Measurements from ENCODE around the gene KMO. TPM values are rescaled to one million over a fixed set of nuclear protein-coding genes. Genes with fewer than 3 reads are reported as not detected.

Gene KMO
- total RNA-seq, 4 donors from 2014 or later, result under 0.01 to 2.5 TPM; not detected in 2

DNA sequence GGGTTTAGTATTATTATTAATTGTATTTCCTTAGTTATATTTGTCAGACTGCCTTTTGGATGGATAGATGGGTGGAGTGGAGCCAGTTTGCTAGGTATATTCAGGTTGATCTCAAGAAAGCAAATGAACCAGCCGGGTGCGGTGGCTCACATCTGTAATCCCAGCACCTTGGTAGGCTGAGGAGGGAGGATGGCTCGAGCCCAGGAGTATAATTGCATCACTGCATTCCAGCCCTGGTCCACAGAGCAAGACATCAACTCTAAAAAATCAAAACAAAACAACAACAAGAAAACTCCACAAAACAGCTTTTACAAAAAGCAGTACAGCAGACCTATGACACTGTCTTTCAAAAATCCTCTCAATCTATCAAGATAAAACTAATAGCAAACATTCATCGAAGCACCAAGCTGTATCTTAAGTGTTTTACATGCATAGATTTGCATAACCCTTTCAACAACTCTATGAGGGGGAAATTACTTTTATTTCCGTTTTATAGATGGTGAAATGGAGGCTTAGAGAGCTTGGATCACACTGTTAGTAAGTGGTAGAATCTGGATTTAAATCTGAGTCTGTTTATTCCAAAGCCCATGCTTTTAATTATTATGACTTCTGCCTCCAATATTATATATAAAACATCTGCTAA is 25.5 kb downstream of the KMO start:
- TF ChIP-seq, protein P1, sequence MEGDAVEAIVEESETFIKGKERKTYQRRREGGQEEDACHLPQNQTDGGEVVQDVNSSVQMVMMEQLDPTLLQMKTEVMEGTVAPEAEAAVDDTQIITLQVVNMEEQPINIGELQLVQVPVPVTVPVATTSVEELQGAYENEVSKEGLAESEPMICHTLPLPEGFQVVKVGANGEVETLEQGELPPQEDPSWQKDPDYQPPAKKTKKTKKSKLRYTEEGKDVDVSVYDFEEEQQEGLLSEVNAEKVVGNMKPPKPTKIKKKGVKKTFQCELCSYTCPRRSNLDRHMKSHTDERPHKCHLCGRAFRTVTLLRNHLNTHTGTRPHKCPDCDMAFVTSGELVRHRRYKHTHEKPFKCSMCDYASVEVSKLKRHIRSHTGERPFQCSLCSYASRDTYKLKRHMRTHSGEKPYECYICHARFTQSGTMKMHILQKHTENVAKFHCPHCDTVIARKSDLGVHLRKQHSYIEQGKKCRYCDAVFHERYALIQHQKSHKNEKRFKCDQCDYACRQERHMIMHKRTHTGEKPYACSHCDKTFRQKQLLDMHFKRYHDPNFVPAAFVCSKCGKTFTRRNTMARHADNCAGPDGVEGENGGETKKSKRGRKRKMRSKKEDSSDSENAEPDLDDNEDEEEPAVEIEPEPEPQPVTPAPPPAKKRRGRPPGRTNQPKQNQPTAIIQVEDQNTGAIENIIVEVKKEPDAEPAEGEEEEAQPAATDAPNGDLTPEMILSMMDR (IDR thresholded peaks at IDR 0.05), result no peak
- TF ChIP-seq POLR2AphosphoS5 (IDR thresholded peaks at IDR 0.05) (no peak), EP300 (IDR thresholded peaks at IDR 0.05; ENCODE audit: low read depth) (no peak)
- in situ Hi-C loops (cut with MboI; ENCODE audit: low pct_ligation_motif_present in 1 of 4, low pct_unique_long_range_greater_than_20kb in 1 of 4, low sequenced_read_pairs in 3 of 4), result no loop called here
- Histone ChIP-seq H3K27me3 (no peaks in the 10 kb centered on the region), H3K4me1 (no peaks in the 10 kb centered on the region), H3K27ac (no peak overlapping the region), H3K9me3 (no peaks in the 10 kb centered on the region), H3K4me3 (no peak overlapping the region), H3K36me3 (no peaks in the 10 kb centered on the region)
- intact Hi-C loops (cut with DNase I; ENCODE audit: low total_unique reads), result no loop called here
- no peak for DNase-seq
- WGBS, 2 donors (ENCODE audit: low coverage in 1 of 2), result 76 to 86% methylated on average over 2 to 5 of the region's 5 CpGs

DNA sequence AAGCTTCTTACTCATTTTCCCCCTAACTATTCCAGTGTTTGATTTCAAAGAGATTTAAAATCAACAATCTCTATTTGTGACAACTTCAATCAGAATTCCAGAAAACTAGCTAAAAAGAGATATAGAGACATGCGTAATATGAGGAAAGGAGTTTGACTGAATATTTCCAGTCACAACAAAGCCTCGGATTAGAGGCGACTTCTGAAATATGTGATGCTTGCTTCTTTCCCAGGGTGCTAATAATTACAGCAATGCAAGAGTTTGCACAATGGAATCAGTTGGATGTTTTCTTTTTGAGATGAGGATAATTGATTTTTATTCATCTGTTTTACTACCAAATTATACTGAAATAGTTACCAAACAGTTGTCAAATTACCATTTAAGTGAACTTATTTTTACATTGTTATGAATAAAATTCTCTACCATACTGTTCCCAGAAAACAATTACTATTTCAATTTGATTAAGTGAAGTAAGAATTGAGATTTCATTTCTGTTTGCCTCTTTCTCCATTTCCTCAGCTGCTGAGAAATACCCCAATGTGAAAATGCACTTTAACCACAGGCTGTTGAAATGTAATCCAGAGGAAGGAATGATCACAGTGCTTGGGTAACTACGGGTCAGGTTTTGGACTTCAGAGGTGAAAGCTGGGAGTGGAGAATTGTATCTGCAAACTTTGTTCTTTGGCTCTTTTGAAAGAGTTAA is 28.1 kb downstream of the KMO start:
- intact Hi-C loops (cut with DNase I; ENCODE audit: low total_unique reads), result no loop called here
- in situ Hi-C loops (cut with MboI; ENCODE audit: low pct_ligation_motif_present in 1 of 4, low pct_unique_long_range_greater_than_20kb in 1 of 4, low sequenced_read_pairs in 3 of 4), result no loop called here
- H3K4me3 ChIP-seq, result no peak overlapping the region
- no peak overlapping the region for H3K27ac ChIP-seq
- no peaks in the 10 kb centered on the region for H3K9me3 ChIP-seq
- no peaks in the 10 kb centered on the region for H3K4me1 ChIP-seq
- TF ChIP-seq, protein P1 (IDR thresholded peaks at IDR 0.05), result no peak
- no peak for TF ChIP-seq POLR2A (IDR thresholded peaks at IDR 0.05)
- no peak for TF ChIP-seq POLR2AphosphoS5 (IDR thresholded peaks at IDR 0.05)
- no peak for TF ChIP-seq EP300 (IDR thresholded peaks at IDR 0.05; ENCODE audit: low read depth)
- 80 to 89% methylated on average over 4 of the region's 4 CpGs for WGBS, 2 donors (ENCODE audit: low coverage in 1 of 2)
- no peaks in the 10 kb centered on the region for H3K36me3 ChIP-seq
- no peak for DNase-seq
- no peaks in the 10 kb centered on the region for H3K27me3 ChIP-seq

DNA sequence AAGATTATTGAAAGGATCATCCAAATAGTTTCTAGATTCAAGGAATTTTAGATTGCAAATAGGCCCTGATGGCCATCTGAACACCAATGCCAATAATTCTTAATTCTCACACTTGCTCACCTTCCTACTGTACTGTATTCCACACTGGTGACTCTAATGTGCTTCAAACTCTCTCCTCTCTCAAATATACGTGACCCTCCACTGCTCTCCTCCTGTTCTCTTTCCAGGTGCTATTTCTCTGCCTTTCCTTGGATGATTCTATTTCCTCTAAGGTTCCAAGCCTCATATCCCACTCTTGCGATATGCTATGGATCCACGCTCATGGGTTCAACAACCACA is 28.6 kb downstream of the KMO start:
- intact Hi-C loops (cut with DNase I; ENCODE audit: low total_unique reads) (no loop called here), in situ Hi-C loops (cut with MboI; ENCODE audit: low pct_ligation_motif_present in 1 of 4, low pct_unique_long_range_greater_than_20kb in 1 of 4, low sequenced_read_pairs in 3 of 4) (no loop called here)
- Histone ChIP-seq H3K9me3 (no peaks in the 10 kb centered on the region), H3K4me3 (no peak overlapping the region), H3K27ac (no peak overlapping the region), H3K36me3 (no peaks in the 10 kb centered on the region), H3K27me3 (no peaks in the 10 kb centered on the region), H3K4me1 (no peaks in the 10 kb centered on the region)
- DNase-seq, result no peak
- 86 to 94% methylated on average over 3 of the region's 3 CpGs for WGBS, 2 donors (ENCODE audit: low coverage in 1 of 2)
- no peak for TF ChIP-seq POLR2A (IDR thresholded peaks at IDR 0.05)
- TF ChIP-seq, protein P1 (IDR thresholded peaks at IDR 0.05), result no peak
- no peak for TF ChIP-seq EP300 (IDR thresholded peaks at IDR 0.05; ENCODE audit: low read depth)
- no peak for TF ChIP-seq POLR2AphosphoS5 (IDR thresholded peaks at IDR 0.05)

DNA sequence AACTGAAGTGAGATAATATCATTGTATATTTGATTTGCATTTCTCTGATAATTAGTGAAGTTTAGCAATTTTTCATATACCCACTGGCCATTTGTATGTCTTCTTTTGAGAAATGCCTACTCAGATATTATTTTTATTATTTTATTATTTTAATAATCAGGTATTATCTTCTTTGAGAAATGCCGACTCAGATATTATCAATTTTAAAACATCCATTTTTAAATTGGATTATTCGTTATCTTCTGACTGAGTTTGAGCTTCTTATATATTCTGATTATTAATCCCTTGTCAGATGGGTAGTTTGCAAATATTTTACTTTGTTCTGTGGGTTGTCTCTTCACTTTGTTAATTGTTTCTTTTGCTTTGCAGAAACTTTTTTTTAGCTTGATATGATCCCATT is 37.7 kb downstream of the KMO start:
- WGBS, 2 donors (ENCODE audit: low coverage in 1 of 2), result 91 to 95% methylated on average over 2 of the region's 2 CpGs

More for the DNA sequence above, 37.7 kb downstream of the KMO start:
- intact Hi-C loops (cut with DNase I; ENCODE audit: low total_unique reads), result no loop called here
- Histone ChIP-seq H3K27ac (no peak overlapping the region), H3K36me3 (no peaks in the 10 kb centered on the region), H3K4me1 (no peaks in the 10 kb centered on the region), H3K9me3 (no peaks in the 10 kb centered on the region), H3K4me3 (no peak overlapping the region), H3K27me3 (no peaks in the 10 kb centered on the region)
- TF ChIP-seq POLR2A (IDR thresholded peaks at IDR 0.05), result no peak
- no peak for TF ChIP-seq POLR2AphosphoS5 (IDR thresholded peaks at IDR 0.05)
- TF ChIP-seq, protein P1 (IDR thresholded peaks at IDR 0.05), result no peak
- no peak for TF ChIP-seq EP300 (IDR thresholded peaks at IDR 0.05; ENCODE audit: low read depth)
- in situ Hi-C loops (cut with MboI; ENCODE audit: low pct_ligation_motif_present in 1 of 4, low pct_unique_long_range_greater_than_20kb in 1 of 4, low sequenced_read_pairs in 3 of 4), result no loop called here
- no peak for DNase-seq
